Ammon's horn (tissue), 1 donor: ENCODE results near the gene NOX1.
"Not testable (repeated sequence)": the region's sequence is repeated elsewhere in the genome, so short reads cannot be mapped to it uniquely, and the experiment has no call there.

Experiments used
- DNase-seq: peaks from one replicate; pipeline ENCODE4 v3.0.0-alpha.2; 2016; ENCODE audit warnings: low spot score

NOX1 gene

DNA sequence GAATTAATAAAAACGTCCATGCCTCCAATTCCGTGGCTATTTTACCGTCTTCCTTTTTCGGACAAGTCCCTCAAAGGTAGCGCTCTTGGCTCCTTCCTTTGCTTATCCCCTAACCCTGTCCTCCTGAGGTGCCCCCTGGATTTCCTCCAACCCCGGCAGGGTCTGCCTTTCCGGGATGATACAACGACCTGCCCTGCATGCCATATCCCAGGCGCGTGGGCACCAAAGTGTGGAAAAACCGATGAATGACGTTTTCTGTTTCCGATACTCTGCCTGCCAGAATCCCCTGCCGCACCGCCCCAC is 54.7 kb downstream of the NOX1 start:
- no peak for DNase-seq

DNA sequence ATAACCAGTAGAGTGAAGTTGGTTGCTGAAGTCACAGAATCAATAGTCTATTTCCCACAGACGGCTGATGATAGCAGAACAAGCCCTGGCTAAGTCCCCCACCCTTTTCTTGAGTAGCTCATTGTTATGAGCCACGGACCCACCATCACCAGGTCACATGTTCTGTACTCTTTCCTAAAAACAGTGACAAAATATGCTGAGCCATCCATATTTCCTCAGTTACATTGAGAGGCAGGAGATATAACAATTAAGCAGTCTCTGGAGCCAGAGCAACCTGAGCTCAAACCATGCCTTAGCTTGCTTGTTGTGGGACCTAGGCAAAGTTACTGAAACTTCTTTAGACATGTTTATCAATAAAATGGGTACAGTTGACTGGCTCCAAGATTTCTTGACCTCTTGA is 56.8 kb downstream of the NOX1 start:
- DNase-seq, result no peak

DNA sequence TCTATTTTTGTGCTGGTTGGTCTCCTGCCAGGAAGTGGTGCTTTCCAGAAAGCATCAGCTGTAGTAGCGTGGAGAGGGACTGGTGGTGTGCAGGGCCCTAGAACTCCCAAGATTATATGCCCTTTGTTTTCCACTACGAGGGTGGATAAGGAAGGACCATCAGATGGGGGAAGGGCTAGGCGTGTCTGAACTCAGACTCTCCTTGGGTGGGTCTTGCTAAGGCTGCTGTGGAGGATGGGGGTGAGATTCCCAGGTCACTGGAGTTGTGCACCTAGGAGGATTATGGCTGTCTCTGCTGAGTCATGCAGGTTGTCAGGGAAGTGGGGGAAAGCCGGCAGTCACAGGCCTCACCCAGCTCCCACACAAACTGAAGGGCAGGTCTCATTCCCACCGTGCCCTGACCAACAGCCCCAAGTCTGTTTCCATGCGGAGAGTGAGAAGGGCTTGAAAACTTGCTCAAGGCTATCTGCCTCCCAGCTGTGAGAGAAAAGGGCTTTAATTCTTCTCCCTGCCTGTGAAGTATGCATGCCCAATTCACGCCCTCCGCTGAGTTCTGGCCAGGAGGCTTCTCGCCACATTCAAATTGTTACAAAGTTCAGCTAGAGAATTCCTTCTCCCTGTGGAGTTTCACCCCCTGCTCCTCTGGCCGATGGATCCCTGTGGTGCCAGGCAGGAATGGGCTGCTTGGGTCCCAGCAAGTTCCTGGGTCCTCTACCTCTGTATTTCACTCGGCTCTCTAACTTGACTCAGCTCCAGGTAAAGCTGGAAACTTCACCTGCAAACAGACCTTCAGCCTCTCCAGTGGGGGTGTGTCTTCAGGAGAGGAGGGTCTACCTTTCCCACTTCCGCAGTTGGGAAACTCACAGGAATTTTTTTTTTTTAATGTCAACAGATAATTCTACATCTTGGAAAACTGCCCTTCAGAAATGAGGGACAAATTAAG is 61.7 kb downstream of the NOX1 start:
- DNase-seq, result no peak

DNA sequence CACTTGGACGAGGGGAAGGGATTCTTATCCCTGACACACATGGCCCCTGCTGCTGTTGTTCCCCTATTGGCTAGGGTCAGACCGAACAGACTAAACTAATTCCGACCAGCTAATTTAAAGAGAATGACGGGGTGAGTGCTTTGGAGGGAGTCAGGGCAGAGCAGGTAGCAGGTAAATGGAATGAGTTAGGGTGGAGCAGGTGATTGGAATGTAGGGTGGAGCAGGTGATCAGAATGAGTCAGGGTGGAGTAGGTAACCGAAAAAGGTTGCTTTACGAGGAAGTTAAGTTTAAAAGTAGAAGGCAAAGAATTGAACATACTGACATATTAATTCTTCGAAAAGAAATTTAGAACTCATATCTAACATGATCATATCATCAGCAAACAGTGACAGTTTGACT is 65.9 kb downstream of the NOX1 start:
- DNase-seq, result not testable (repeated sequence)

DNA sequence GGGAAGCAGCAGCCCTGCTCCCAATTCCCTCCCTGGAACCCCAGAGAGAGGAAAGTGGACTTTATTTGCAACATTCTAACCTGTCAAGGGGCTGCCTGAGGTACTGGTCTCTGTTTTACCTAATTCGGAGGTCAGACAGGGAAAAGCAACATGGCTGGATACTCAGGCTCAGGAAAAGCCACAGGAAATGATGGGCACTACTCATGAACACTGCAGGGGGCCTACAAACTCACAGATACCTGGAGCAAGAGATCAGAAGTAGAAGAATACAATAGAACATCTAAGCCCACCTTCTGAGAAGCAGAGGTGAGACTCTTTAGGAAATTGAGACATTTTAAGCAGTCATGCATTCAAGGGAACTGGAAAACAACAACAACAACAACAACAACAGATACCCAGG is 69.4 kb downstream of the NOX1 start:
- DNase-seq, result no peak

DNA sequence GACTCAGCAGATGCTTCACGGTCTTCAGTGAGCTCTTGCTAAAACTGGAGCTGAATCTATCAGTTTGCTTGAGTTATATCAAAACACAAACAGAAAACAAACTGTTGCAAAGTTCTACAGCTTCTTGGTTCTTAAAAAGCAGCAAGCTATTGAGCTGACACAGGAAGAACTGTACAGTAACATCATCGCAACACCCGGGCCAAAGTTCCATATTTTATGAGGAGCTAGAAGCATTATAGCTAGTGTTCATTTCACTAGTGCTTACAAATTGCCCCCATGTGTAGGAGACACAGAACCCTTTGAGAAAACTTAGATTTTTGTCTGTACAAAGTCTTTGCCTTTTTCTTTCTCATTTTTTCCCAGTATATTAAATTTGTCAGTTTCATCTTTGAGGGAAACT is 71.3 kb downstream of the NOX1 start:
- DNase-seq, result no peak

DNA sequence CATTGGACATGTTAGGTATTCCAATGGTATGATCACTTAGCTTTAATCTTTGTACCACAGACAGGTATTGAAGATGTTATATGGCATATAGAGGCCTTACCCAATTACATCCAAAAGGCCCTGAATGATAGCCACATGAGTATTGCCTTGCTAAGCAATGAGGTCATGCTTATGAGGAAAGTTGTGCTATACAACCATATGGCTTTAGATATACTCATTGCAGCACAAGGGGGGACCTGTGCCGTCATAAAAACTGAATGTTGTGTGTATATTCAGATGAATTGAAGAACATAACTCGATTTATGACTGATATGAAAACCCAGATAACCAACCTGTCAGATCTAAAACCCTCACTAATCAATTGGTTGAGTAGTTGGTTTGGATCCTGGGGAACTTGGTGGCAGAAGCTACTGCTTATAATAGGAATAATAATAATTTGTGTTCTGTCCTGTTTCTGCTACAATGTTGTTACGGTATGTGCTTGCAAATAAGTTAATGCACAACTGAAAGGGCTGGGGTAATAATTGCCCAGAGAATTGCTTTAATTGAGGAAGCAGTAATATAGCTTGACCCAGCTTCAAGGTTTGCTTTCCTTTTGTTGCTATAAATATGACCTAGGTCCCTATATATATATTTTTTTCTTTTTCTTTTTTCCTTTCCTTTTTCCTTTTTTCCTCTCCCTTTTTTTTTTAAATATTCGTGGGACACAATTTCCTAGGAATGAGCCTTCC is 75.5 kb downstream of the NOX1 start:
- DNase-seq, result no peak

DNA sequence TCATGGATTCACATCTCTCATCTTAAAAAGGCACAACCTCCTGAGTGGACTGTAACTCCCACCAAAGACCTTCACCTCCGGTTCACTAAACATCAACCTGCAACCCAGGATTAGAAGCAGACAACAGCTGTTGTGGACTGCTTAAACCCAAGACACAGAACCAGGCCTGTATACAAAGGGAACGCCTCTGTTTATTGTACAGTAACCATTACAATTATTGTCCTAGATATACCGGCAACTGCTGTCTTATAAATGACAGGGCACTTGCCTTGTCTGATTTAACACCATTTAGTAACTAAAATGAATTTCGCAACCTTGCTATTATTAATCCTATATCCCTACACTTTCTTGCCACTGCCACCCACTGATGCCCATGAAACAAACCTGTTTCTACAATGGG is 76.8 kb downstream of the NOX1 start:
- DNase-seq, result no peak

DNA sequence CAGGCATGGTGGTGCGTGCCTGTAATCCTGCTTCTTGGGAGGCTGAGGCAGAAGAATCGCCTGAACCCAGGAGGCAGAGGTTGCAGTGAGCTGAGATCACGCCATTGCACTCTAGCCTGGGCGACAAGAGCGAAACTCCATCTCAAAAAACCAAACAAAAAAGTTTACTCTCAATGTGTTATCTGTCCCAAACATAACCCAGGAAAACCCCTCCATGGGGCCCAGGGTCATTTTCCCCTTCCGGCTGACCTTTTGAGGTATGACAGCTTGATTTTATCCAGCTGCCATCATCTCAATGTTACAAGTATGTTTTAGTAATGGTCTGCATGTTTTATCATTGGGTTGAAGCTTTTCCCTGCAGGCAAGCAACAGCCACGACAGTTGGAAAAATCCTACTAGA is 77.8 kb downstream of the NOX1 start:
- DNase-seq, result not testable (repeated sequence)
